Subcutaneous adipose tissue (tissue), 4 donors: Measurements from ENCODE around the gene AKIRIN2. TPM values are rescaled to one million over a fixed set of nuclear protein-coding genes. Genes with fewer than 3 reads are reported as not detected.

Experiments
- total RNA-seq, 4 donors: library from RNA; depleted of rRNA; stranded (reverse); fragments of >200 nt; gene quantifications; one replicate each; pipeline ENCODE4 v1.1.0, GENCODE V29; 2016
- TF ChIP-seq, protein P1 (sequence below): fragments of 450-650 bp; IDR thresholded peaks from one replicate; pipeline ENCODE4 v1.5.1; 2016; ENCODE audit warnings: low read depth, mild to moderate bottlenecking, control low read depth, antibody characterized with exemption, moderate library complexity

The AKIRIN2 gene
- total RNA-seq, 4 donors from 2014 or later, result 19.0 to 39.3 (median 24.0) TPM

GRCh38 chr6:87738000-87738399 is 36.0 kb upstream of the AKIRIN2 start:
- TF ChIP-seq, protein P1, sequence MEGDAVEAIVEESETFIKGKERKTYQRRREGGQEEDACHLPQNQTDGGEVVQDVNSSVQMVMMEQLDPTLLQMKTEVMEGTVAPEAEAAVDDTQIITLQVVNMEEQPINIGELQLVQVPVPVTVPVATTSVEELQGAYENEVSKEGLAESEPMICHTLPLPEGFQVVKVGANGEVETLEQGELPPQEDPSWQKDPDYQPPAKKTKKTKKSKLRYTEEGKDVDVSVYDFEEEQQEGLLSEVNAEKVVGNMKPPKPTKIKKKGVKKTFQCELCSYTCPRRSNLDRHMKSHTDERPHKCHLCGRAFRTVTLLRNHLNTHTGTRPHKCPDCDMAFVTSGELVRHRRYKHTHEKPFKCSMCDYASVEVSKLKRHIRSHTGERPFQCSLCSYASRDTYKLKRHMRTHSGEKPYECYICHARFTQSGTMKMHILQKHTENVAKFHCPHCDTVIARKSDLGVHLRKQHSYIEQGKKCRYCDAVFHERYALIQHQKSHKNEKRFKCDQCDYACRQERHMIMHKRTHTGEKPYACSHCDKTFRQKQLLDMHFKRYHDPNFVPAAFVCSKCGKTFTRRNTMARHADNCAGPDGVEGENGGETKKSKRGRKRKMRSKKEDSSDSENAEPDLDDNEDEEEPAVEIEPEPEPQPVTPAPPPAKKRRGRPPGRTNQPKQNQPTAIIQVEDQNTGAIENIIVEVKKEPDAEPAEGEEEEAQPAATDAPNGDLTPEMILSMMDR, result no peak

DNA sequence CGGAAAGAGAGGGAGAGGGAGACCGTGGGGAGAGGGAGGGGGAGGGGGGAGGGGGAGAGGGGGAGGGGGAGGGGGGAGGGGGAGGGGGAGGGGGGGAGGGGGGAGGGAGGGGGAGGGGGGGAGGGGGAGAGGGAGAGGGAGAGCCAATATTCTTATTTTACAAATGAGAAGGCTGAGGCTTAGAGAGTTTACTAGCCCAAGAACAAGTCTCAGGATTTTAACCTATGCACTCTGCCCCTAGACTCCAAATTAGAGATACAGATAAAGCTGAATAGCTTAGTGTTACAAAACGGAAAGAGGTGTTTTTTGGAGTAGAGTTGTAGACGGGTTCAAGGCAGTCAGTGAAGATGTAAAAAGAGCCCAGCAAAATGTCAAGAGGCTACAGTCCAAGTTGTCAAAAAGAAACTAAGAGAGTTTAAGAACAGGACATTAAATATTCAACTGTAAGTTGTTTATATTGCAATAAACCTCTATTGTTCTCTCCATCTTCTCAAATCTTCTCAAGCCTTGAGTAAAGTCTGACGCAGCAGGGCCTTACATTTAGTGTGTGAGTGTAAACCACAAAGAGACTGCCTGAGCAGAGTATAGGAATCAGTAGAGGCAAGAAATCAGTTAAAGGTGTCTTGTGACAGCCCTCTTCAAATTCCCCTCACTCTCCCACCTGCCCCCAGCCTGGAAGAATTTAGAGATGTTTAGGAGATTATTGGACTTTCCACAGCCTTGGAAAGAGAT is 34.9 kb upstream of the AKIRIN2 start:
- TF ChIP-seq, protein P1, result no peak

- TF ChIP-seq, protein P1, result no peak
These were observed 30.0 kb upstream of the AKIRIN2 start for GRCh38 chr6:87731818-87732661.

GRCh38 chr6:87731080-87731479 is 29.0 kb upstream of the AKIRIN2 start:
- TF ChIP-seq, protein P1, result no peak

GRCh38 chr6:87729965-87730719 is 28.1 kb upstream of the AKIRIN2 start:
- TF ChIP-seq, protein P1, result no peak

- TF ChIP-seq, protein P1, result no peak
These were observed 26.7 kb upstream of the AKIRIN2 start for GRCh38 chr6:87728706-87729105.
